GM12878 (cell line): Measurements from ENCODE around the gene RSBN1L.

ENCODE experiments used
- BCL3 ChIP-seq: IDR thresholded peaks from 2 replicates; pipeline ENCODE4 v1.6.1; 2011; ENCODE audit warnings: borderline replicate concordance, low read depth, mild to moderate bottlenecking, moderate library complexity, low read length; ENCODE audit not compliant: insufficient read depth, poor library complexity, severe bottlenecking
- BMI1 ChIP-seq: fragments of 450-650 bp; IDR thresholded peaks from 2 replicates; pipeline ENCODE4 v1.6.1; 2016; ENCODE audit warnings: mild to moderate bottlenecking, moderate library complexity, borderline replicate concordance
- CTCF ChIP-seq, 3 experiments: IDR thresholded peaks in 2 of 3; conservative IDR thresholded peaks in 1 of 3; 2 replicates each; pipeline ENCODE4 v1.5.1; 2011; ENCODE audit warnings: low read depth in 3 of 3, low read length in 3 of 3, mild to moderate bottlenecking in 3 of 3, control low read depth in 2 of 3, moderate library complexity in 2 of 3, inconsistent platforms in 1 of 3, mixed read lengths in 1 of 3; ENCODE audit not compliant: control insufficient read depth in 2 of 3, insufficient read depth in 1 of 3; ENCODE audit errors: extremely low read depth in 1 of 3
- EZH2 ChIP-seq: IDR thresholded peaks from 2 replicates; pipeline ENCODE4 v1.6.1; 2012; ENCODE audit warnings: low read depth, mild to moderate bottlenecking, control low read depth, inconsistent platforms, low read length, borderline replicate concordance; ENCODE audit not compliant: control insufficient read depth
- MEF2A ChIP-seq: IDR thresholded peaks from 2 replicates; pipeline ENCODE4 v1.6.1; 2011; ENCODE audit warnings: low read depth, mild to moderate bottlenecking, low read length, moderate library complexity; ENCODE audit not compliant: insufficient read depth
- NBN ChIP-seq: fragments of 450-650 bp; IDR thresholded peaks from 2 replicates; pipeline ENCODE4 v1.6.1; 2016
- POLR2A ChIP-seq: IDR thresholded peaks from 2 replicates; pipeline ENCODE4 v1.6.1; 2011; ENCODE audit warnings: low read depth, mild to moderate bottlenecking, low read length
- ZBTB33 ChIP-seq: fragments of 450-650 bp; IDR thresholded peaks from 2 replicates; pipeline ENCODE4 v1.6.1; 2017; ENCODE audit warnings: mild to moderate bottlenecking

- TF ChIP-seq EZH2 (no peak), BCL3 (no peak), NBN (no peak), CTCF (IDR thresholded peaks at IDR 0.05 in 2 of 3, conservative IDR thresholded peaks at IDR 0.05 in 1 of 3; ENCODE audit: control insufficient read depth in 2 of 3, extremely low read depth in 1 of 3, insufficient read depth in 1 of 3, low read depth in 3 of 3, low read length in 3 of 3) (no peak), BMI1 (no peak), MEF2A (no peak), ZBTB33 (no peak), POLR2A (no peak)
Observed at GRCh38 chr7:77800730-77801129, 104.5 kb downstream of the RSBN1L start.
